Measurements from ENCODE around the gene TFF3.

TFF3 gene

GRCh38 chr21:42300956-42301355 is 14.3 kb downstream of the TFF3 start:
- DNase-seq (ENCODE audit: low read depth in 2 of 2): no peak
- TF ChIP-seq, protein P1, sequence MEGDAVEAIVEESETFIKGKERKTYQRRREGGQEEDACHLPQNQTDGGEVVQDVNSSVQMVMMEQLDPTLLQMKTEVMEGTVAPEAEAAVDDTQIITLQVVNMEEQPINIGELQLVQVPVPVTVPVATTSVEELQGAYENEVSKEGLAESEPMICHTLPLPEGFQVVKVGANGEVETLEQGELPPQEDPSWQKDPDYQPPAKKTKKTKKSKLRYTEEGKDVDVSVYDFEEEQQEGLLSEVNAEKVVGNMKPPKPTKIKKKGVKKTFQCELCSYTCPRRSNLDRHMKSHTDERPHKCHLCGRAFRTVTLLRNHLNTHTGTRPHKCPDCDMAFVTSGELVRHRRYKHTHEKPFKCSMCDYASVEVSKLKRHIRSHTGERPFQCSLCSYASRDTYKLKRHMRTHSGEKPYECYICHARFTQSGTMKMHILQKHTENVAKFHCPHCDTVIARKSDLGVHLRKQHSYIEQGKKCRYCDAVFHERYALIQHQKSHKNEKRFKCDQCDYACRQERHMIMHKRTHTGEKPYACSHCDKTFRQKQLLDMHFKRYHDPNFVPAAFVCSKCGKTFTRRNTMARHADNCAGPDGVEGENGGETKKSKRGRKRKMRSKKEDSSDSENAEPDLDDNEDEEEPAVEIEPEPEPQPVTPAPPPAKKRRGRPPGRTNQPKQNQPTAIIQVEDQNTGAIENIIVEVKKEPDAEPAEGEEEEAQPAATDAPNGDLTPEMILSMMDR (IDR thresholded peaks at IDR 0.05; ENCODE audit: low read depth, low read length): no peak
- no peak overlapping the region for H3K4me3 ChIP-seq (replicated peaks in 1 of 2; ENCODE audit: low read depth in 2 of 2, low read length in 2 of 2)

DNA sequence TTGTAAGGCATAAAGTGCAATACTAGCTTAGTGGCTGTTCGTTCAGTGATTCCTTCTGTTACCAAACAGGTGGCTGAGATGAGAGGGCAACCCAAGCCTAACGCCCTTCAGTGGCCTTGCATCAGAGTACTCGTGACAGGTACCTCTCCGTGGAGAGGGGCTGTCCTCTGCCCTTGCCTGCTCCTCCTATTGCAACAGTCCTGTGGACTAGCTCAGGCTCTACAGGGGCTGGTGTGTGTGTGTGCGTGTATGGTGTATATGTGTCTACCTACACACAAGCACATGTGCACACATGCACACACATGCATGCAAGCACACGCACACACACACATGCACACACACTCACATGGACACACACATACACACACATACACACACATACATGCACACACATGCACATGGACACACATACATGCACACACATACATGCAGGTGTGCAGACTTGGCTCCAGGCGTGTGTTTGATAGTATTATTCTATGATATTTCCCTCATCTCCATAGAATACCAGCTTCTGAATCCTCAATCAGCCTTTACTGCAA is 15.1 kb downstream of the TFF3 start:
- DNase-seq (ENCODE audit: low read depth in 2 of 2): no peak
- TF ChIP-seq, protein P1 (IDR thresholded peaks at IDR 0.05; ENCODE audit: low read depth, low read length): no peak
- no peak overlapping the region for H3K4me3 ChIP-seq (replicated peaks in 1 of 2; ENCODE audit: low read depth in 2 of 2, low read length in 2 of 2)

DNA sequence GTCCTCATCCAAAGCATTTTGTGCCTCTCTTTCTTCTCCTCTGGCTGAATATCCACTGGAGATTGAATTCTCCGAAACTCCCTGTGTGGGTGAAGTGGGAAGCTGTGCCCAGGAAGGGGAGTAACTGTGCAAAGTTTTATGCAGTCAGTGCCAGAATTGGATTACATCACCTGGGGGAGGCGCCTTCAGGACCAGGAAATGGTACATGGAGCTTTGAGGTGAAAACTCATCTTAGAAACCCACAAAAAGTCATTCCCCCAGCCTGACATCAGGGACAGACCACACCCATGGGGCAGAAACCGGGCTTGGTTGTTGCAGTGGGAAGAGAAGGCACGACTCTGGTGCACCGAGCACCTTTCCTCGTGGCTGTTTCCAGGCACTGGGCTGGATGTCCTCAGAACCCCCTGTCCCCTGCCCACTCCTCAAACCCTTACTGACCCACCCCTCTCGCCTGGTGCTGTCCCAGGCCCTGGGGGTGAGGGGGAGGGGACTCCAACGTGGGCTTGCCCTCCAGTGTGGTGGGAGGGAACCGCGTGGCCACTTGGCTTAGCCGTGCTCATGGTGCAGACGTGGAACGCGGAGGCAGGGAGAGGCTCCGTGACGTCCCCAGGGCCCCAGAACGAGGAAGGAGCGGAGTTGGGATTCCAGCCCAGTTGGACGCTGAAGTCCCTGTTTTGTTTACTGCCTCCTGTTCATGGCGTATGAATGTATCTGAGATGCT is 15.7 kb downstream of the TFF3 start:
- H3K4me3 ChIP-seq (replicated peaks in 1 of 2; ENCODE audit: low read depth in 2 of 2, low read length in 2 of 2): no peak overlapping the region
- TF ChIP-seq, protein P1 (IDR thresholded peaks at IDR 0.05; ENCODE audit: low read depth, low read length): no peak
- DNase-seq (ENCODE audit: low read depth in 2 of 2): peak in 1 of 2 donors; percentile 27

DNA sequence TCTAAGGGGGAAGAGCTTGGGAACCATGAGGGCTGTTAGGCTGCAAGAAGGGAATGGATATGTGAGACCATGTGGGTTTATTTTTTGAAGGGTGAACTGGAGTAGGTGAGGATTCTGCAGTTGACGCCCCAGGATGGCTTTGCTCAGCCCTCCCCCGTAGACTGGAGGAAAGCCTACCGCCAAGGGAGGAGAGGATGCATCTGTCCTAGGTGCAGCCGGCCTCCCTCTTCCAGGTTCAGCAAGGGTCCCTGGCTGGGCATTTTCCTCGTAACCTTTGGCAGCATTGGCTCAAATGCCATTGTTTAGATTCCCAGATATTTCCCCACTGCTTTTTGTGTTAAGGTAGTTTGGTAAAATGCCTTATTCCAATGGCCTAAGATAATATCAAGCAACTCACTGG is 16.6 kb downstream of the TFF3 start:
- H3K4me3 ChIP-seq (replicated peaks in 1 of 2; ENCODE audit: low read depth in 2 of 2, low read length in 2 of 2): no peak overlapping the region
- TF ChIP-seq, protein P1 (IDR thresholded peaks at IDR 0.05; ENCODE audit: low read depth, low read length): no peak
- no peak for DNase-seq (ENCODE audit: low read depth in 2 of 2)

GRCh38 chr21:42298237-42298636 is 17.0 kb downstream of the TFF3 start:
- TF ChIP-seq, protein P1 (IDR thresholded peaks at IDR 0.05; ENCODE audit: low read depth, low read length): no peak
- DNase-seq (ENCODE audit: low read depth in 2 of 2): no peak

DNA sequence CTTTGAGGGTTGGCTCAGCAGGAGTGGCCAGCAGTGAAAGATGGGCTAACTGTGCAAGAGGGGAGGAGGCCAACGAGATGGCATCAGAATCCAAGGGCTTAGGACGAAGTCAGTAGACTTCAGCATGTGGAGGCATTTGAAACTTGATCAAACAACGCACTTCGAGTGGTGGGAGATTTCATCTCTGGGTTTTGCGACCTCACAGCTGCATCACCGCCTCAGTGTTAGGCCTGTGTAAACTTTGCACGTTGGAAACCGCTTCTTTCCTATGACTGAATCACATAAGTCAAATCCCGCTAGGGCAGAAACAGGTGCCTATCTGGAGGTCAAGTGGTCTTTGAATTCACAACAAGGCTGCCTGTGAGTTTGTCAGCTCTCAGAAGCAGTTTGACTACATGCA is 17.8 kb downstream of the TFF3 start:
- TF ChIP-seq, protein P1 (IDR thresholded peaks at IDR 0.05; ENCODE audit: low read depth, low read length): no peak
- H3K4me3 ChIP-seq (replicated peaks in 1 of 2; ENCODE audit: low read depth in 2 of 2, low read length in 2 of 2): no peak overlapping the region
- DNase-seq (ENCODE audit: low read depth in 2 of 2): no peak

More at GRCh38 chr21:42298237-42298636, 17.0 kb downstream of the TFF3 start:
- H3K4me3 ChIP-seq (replicated peaks in 1 of 2; ENCODE audit: low read depth in 2 of 2, low read length in 2 of 2): no peak overlapping the region
